Esophagus muscularis mucosa (tissue), 4 donors: ENCODE measurements around the gene DOK6. TPM values are rescaled to one million over a fixed set of nuclear protein-coding genes. Genes with fewer than 3 reads are reported as not detected.
"Not testable (repeated sequence)": the region's sequence is repeated elsewhere in the genome, so short reads cannot be mapped to it uniquely, and the experiment has no call there.

ENCODE experiments used
- DNase-seq: peaks from one replicate; pipeline ENCODE4 v3.0.0-alpha.2; 2017; ENCODE audit errors: extremely low spot score
- H3K27ac ChIP-seq, 4 donors: fragments of 200-600 bp; sonication (generic); replicated peaks in 1 of 4; 1 replicate in 3 of 4; 2 replicates in 1 of 4; pipeline ENCODE4 v1.5.1; 2016 to 2019; ENCODE audit warnings: mild to moderate bottlenecking in 1 of 4
- H3K27me3 ChIP-seq, 4 donors: fragments of 200-600 bp; sonication (generic); one replicate each; pipeline versions ENCODE4 v1.5.1 to v1.6.0; 2016 to 2019
- H3K36me3 ChIP-seq, 4 donors: fragments of 200-600 bp; sonication (generic); one replicate each; pipeline ENCODE4 v1.5.1; 2016 to 2019
- H3K4me1 ChIP-seq, 4 donors: fragments of 200-600 bp; sonication (generic); one replicate each; pipeline ENCODE4 v1.5.1; 2016 to 2019
- H3K4me3 ChIP-seq, 4 donors: fragments of 200-600 bp; sonication (generic); 1 replicate in 2 of 4; 2 replicates in 2 of 4; pipeline ENCODE4 v1.5.1; 2016 to 2019; ENCODE audit warnings: mild to moderate bottlenecking in 4 of 4, moderate library complexity in 1 of 4
- H3K9me3 ChIP-seq, 4 donors: fragments of 200-600 bp; sonication (generic); 1 replicate in 3 of 4; 2 replicates in 1 of 4; pipeline ENCODE4 v1.5.1; 2016 to 2019
- CTCF ChIP-seq, 3 experiments: fragments of 200-600 bp in 2 of 3; fragments of 450-650 bp in 1 of 3; sonication (generic) in 2 of 3; IDR thresholded peaks; one replicate each; pipeline ENCODE4 v1.5.1; 2017 to 2019; ENCODE audit warnings: antibody characterized with exemption in 3 of 3, mild to moderate bottlenecking in 2 of 3, moderate library complexity in 1 of 3
- EP300 ChIP-seq: sonication (generic); formaldehyde crosslinking; IDR thresholded peaks from one replicate; pipeline ENCODE4 v1.6.1; 2017; ENCODE audit warnings: antibody characterized with exemption
- POLR2A ChIP-seq: fragments of 450-650 bp; IDR thresholded peaks from one replicate; pipeline ENCODE4 v1.6.1; 2017; ENCODE audit warnings: antibody characterized with exemption, moderate library complexity, mild to moderate bottlenecking, low read depth
- POLR2AphosphoS5 ChIP-seq, 2 donors: sonication (generic); formaldehyde crosslinking; IDR thresholded peaks; one replicate each; pipeline ENCODE4 v1.6.1; 2017; ENCODE audit warnings: antibody characterized with exemption in 2 of 2
- WGBS: methylation state at CpG from one replicate; pipeline ENCODE4 v1.1.5; 2018; 5-methylcytosine and 5-hydroxymethylcytosine counted together
- intact Hi-C: fragments of 100-400 bp; cut with DNase I; formaldehyde crosslinking; loops from one replicate; pipeline ENCODE4 v1.15.1; 2023
- total RNA-seq, 4 donors: library from RNA; depleted of rRNA; stranded (reverse); fragments of >200 nt; gene quantifications; one replicate each; pipeline versions ENCODE4 v1.1.0 to v1.2.1, GENCODE V29; 2016

Gene DOK6
- total RNA-seq, 4 donors from 2014 or later: 0.83 to 4.1 (median 1.9) TPM

DNA sequence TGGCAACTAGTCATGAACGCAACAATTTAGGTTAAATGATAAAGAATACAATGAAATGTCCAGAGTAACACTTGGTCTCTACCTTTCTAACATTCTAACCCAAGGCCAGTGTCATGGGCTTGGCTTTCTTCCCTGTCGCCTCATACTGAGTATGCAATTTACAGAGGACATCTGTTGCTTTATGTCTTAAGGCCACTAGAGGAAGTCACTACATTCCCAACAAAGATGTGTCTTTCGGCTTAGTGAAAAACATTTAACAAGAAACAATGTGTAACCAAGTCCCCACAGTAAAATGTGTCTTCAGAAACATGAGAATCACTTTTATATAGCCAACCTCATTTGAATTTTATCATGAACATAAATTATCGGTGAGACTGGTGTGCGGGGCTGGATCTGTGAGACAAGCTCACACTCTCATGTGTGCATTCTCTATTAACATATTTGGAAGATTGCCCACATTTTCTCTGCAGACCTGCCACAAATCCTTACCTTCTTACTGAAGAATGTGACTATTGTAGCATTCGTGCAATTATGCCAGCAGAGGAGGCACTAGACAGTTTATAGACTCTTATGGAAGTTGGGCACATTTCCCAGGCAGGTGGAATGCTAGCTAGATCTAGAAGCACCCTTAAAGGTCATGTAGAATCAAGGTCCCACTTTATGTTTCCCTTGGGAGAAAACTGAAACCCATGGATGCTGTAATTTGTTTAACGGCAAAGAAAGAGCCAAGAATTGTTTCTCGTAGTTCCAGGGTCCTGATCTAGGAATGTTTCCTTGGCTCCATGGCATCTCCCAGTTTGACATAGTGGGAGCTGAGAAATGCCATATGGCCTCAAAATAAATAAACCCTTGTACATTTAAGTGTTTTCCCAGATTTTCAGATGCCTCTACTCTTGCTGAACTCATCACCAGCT lies 445.2 kb downstream of the DOK6 start:
- Histone ChIP-seq H3K4me3 (no peak overlapping the region), H3K36me3 (no peaks in the 10 kb centered on the region), H3K4me1 (peaks cover 4 to 22% (median 15%) of the 10 kb centered on the region in 4 donors), H3K27ac (no peak overlapping the region), H3K27me3 (no peaks in the 10 kb centered on the region), H3K9me3 (no peaks in the 10 kb centered on the region)
- WGBS: 60% methylated on average over 8 of the region's 8 CpGs
- intact Hi-C loops: loop anchor here (5.0 kb wide), 1 partner anchor 41 kb away; no protein-coding TSS in a partner anchor
- TF ChIP-seq POLR2A (no peak), POLR2AphosphoS5 (IDR thresholded peaks at IDR 0.05) (no peak), EP300 (no peak), CTCF (IDR thresholded peaks at IDR 0.05) (no peak)
- DNase-seq: no peak

DNA sequence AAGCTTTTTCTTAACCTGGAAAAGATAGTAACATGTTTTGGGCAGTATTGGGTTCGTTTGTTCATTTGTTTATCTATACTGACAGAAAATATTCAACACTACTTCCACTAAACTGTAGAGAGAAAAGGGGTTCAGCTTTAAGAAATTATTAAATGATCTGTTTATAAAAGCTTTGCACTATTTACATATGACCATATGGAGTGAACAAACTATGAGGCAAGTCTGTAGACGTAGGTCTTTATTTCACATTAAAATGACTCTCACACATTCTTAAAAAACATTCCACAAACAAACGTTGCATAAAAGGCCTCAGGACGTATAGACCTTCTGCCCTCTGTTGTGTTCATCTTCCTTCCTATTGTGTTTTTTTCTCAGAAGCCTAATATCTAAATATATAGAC lies 452.4 kb downstream of the DOK6 start:
- Histone ChIP-seq H3K9me3 (no peaks in the 10 kb centered on the region), H3K27me3 (no peaks in the 10 kb centered on the region), H3K4me3 (no peak overlapping the region), H3K36me3 (no peaks in the 10 kb centered on the region), H3K27ac (no peak overlapping the region), H3K4me1 (no peaks in the 10 kb centered on the region)
- TF ChIP-seq POLR2AphosphoS5 (IDR thresholded peaks at IDR 0.05): no peak
- no peak for DNase-seq
- 67% methylated on average over 4 of the region's 4 CpGs for WGBS
- intact Hi-C loops: no loop called here

DNA sequence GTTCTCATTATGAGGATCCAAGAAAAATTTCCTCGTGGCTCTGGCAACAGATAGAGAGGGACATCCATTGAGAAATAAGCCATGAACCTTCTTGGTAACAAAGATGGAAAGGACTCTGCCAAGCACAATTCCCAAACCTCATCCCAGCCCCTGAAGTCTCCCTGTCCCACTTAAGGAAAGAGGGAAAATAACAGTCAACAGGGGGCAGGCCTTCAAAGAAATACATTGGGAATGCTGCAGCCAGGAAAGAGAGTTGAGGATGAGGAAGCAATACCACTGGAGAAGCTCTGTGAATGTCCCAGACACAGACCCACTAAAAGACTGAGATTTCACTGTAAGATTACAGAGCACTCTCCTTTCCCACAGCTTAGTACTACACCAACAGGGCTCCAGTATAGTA lies 453.8 kb downstream of the DOK6 start:
- TF ChIP-seq EP300 (no peak), POLR2A (no peak), CTCF (IDR thresholded peaks at IDR 0.05) (no peak), POLR2AphosphoS5 (IDR thresholded peaks at IDR 0.05) (no peak)
- intact Hi-C loops: no loop called here
- Histone ChIP-seq H3K4me1 (no peaks in the 10 kb centered on the region), H3K9me3 (no peaks in the 10 kb centered on the region), H3K27me3 (no peaks in the 10 kb centered on the region), H3K36me3 (no peaks in the 10 kb centered on the region), H3K27ac (no peak overlapping the region), H3K4me3 (no peak overlapping the region)
- DNase-seq: no peak
- WGBS: 100% methylated on average over 1 of the region's 1 CpG

DNA sequence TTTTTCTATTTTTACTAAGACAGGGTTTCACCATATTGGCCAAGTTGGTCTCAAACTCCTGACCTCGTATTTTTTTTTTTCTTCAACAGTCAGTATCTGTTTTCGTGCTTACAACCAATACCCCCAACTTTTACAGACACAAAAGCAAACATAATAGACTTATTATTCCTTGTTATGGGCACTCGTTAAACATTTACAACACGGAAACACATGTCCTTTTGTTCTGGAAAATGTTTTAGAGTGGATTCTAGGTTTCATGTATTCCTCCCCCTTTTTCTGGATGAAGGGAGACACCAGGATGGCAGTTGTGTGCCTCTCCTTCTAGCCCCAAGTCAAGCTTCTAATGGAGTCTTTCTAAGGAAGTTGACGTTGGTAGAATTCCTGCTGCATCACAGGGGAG lies 458.2 kb downstream of the DOK6 start:
- H3K27ac ChIP-seq: no peak overlapping the region
- no peaks in the 10 kb centered on the region for H3K27me3 ChIP-seq
- no peak overlapping the region for H3K4me3 ChIP-seq
- H3K4me1 ChIP-seq: no peaks in the 10 kb centered on the region
- WGBS: 91% methylated on average over 5 of the region's 5 CpGs
- intact Hi-C loops: no loop called here
- TF ChIP-seq POLR2A: no peak
- no peak for TF ChIP-seq POLR2AphosphoS5 (IDR thresholded peaks at IDR 0.05)
- DNase-seq: no peak
- H3K36me3 ChIP-seq: no peaks in the 10 kb centered on the region
- H3K9me3 ChIP-seq: no peaks in the 10 kb centered on the region

DNA sequence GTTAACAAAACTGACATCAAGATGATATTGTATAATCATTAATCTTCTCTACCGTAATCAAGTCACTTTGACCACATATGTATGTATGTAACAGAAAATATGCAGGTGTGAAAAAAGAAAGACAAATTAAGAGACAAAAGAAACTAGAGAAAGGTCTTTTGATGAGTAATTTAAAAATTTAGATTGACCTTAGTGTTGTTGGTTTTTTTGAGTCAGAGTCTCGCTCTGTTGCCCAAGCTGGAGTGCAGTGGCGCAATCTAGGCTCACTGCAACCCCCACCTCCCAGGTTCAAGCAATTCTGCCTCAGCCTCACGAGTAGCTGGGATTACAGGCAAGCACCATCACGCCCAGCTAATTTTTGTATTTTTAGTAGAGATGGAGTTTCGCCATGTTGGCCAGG lies 464.1 kb downstream of the DOK6 start:
- H3K4me3 ChIP-seq, H3K27ac ChIP-seq, H3K27me3 ChIP-seq, intact Hi-C loops, H3K4me1 ChIP-seq, H3K9me3 ChIP-seq, H3K36me3 ChIP-seq, DNase-seq: not testable (repeated sequence)
- WGBS: 92% methylated on average over 6 of the region's 6 CpGs

DNA sequence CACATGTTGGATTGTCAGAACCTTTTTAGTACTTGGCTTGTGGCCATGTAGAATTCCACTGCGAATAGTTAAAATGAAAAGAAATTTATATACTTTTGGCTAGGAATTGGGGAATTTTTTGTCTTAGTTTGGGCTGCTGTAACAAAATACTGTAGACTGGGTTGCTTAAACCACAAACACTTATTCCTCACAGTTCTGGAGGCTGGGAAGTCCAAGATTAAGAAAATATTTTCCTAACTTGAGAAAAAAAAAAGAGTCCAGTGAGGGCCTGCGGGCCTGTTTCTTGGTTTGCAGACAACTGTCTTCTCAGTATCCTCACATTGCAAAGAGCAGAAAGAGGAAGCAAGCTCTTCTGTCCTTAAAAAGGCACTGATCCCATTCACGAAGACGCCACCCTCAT lies 465.1 kb downstream of the DOK6 start:
- no peaks in the 10 kb centered on the region for H3K4me1 ChIP-seq
- no peaks in the 10 kb centered on the region for H3K36me3 ChIP-seq
- H3K27ac ChIP-seq: no peak overlapping the region
- 56% methylated on average over 4 of the region's 4 CpGs for WGBS
- H3K4me3 ChIP-seq: no peak overlapping the region
- H3K27me3 ChIP-seq: no peaks in the 10 kb centered on the region
- no peak for TF ChIP-seq POLR2A
- intact Hi-C loops: no loop called here
- DNase-seq: no peak
- no peaks in the 10 kb centered on the region for H3K9me3 ChIP-seq

DNA sequence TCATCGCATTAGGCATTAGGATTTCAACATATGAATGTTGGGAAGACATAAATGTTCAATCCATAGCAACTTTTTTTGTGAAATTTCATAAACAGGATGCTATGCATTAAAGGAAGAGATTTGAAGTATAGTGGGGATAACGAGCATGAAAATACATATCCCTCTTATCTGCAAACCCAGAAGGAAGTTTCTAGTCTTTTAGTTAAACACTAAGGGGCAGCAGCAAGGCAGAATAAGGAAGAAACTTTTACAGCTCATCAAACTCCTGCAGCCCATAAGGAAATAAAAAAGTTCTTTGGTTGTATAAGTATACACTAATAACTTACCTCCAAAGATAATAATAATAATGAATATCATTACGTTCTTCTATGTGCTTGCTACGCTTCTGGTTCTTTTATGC lies 465.5 kb downstream of the DOK6 start:
- no peaks in the 10 kb centered on the region for H3K9me3 ChIP-seq
- H3K27ac ChIP-seq: no peak overlapping the region
- H3K27me3 ChIP-seq: no peaks in the 10 kb centered on the region
- DNase-seq: no peak
- TF ChIP-seq CTCF (IDR thresholded peaks at IDR 0.05) (no peak), POLR2AphosphoS5 (IDR thresholded peaks at IDR 0.05) (no peak), POLR2A (no peak), EP300 (no peak)
- 91% methylated on average over 4 of the region's 4 CpGs for WGBS
- no peaks in the 10 kb centered on the region for H3K4me1 ChIP-seq
- H3K36me3 ChIP-seq: no peaks in the 10 kb centered on the region
- intact Hi-C loops: no loop called here
- no peak overlapping the region for H3K4me3 ChIP-seq
